Measurements from ENCODE around the gene GRM1. TPM values are rescaled to one million over a fixed set of nuclear protein-coding genes. Genes with fewer than 3 reads are reported as not detected.

Gene GRM1
- total and polyA plus RNA-seq, 2 donors (not counting 3 experiments of a cell fraction or from before 2014, with no cell fraction given): 0.07 TPM; not detected in 1

DNA sequence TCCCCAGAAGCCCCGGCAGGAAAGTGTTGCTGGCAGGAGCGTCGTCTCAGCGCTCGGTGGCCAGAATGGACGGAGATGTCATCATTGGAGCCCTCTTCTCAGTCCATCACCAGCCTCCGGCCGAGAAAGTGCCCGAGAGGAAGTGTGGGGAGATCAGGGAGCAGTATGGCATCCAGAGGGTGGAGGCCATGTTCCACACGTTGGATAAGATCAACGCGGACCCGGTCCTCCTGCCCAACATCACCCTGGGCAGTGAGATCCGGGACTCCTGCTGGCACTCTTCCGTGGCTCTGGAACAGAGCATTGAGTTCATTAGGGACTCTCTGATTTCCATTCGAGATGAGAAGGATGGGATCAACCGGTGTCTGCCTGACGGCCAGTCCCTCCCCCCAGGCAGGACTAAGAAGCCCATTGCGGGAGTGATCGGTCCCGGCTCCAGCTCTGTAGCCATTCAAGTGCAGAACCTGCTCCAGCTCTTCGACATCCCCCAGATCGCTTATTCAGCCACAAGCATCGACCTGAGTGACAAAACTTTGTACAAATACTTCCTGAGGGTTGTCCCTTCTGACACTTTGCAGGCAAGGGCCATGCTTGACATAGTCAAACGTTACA lies 817 bp downstream of the GRM1 start:
- DNase-seq (ENCODE audit: low read depth, low spot score): no peak
- CTCF ChIA-PET: interaction anchor here (1.3 to 2.1 kb wide), 2 partner anchors 12 to 671 kb away, joined by 3 to 8 read pairs; no protein-coding TSS in a partner anchor
- FAIRE-seq: no peak

More for the DNA sequence above, 817 bp downstream of the GRM1 start:
- Histone ChIP-seq H4K20me1 (replicated peaks; ENCODE audit: control insufficient read depth, extremely low read depth, insufficient read depth, low read length) (no peaks in the 10 kb centered on the region), H2AFZ (ENCODE audit: low read depth, low read length) (no peak overlapping the region), H3K9me1 (replicated peaks; ENCODE audit: control insufficient read depth, extremely low read depth, insufficient read depth, low read length) (no peaks in the 10 kb centered on the region), H3K9me3 (replicated peaks; ENCODE audit: control insufficient read depth, insufficient read depth, low read length) (no peaks in the 10 kb centered on the region), H3K4me2 (ENCODE audit: insufficient read depth, low read length) (no peak overlapping the region), H3K9ac (replicated peaks; ENCODE audit: extremely low read depth, insufficient read depth, low read length) (no peak overlapping the region), H3K79me2 (ENCODE audit: control insufficient read depth, insufficient read depth, low read length) (no peaks in the 10 kb centered on the region), H3K36me3 (ENCODE audit: control insufficient read depth in 2 of 2, extremely low read depth in 1 of 2, insufficient read depth in 2 of 2, low read length in 2 of 2) (no peaks in the 10 kb centered on the region), H3K27me3 (ENCODE audit: control insufficient read depth in 2 of 2, insufficient read depth in 2 of 2, low read length in 2 of 2) (peaks cover 19 to 20% of the 10 kb centered on the region in 2 experiments), H3K4me1 (ENCODE audit: control insufficient read depth, extremely low read depth, insufficient read depth, low read length) (no peaks in the 10 kb centered on the region), H3K27ac (ENCODE audit: insufficient read depth, low read depth, low read length) (no peak overlapping the region), H3K4me3 (replicated peaks in 1 of 3; ENCODE audit: insufficient read depth in 1 of 3, low read depth in 1 of 3, low read length in 3 of 3) (no peak overlapping the region)
- TF ChIP-seq MYC (IDR thresholded peaks at IDR 0.05; ENCODE audit: low read depth, low read length) (no peak), POLR2AphosphoS5 (IDR thresholded peaks at IDR 0.05; ENCODE audit: insufficient read depth, low read depth, low read length) (no peak), EZH2 (IDR thresholded peaks at IDR 0.05; ENCODE audit: borderline replicate concordance, low read depth, low read length, severe bottlenecking) (no peak), JUN (IDR thresholded peaks at IDR 0.05; ENCODE audit: borderline replicate concordance, insufficient read depth, insufficient read length, low read depth) (no peak), FOS (IDR thresholded peaks at IDR 0.05; ENCODE audit: borderline replicate concordance, insufficient read depth, low read length) (no peak), POLR2A (IDR thresholded peaks at IDR 0.05; ENCODE audit: low read depth, low read length) (no peak), GATA2 (IDR thresholded peaks at IDR 0.05; ENCODE audit: insufficient read depth, insufficient read length, low read depth, low read length) (no peak)
- TF ChIP-seq, protein P1, sequence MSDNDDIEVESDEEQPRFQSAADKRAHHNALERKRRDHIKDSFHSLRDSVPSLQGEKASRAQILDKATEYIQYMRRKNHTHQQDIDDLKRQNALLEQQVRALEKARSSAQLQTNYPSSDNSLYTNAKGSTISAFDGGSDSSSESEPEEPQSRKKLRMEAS (IDR thresholded peaks at IDR 0.05; ENCODE audit: insufficient read depth, insufficient read length): no peak
- TF ChIP-seq, protein P2, sequence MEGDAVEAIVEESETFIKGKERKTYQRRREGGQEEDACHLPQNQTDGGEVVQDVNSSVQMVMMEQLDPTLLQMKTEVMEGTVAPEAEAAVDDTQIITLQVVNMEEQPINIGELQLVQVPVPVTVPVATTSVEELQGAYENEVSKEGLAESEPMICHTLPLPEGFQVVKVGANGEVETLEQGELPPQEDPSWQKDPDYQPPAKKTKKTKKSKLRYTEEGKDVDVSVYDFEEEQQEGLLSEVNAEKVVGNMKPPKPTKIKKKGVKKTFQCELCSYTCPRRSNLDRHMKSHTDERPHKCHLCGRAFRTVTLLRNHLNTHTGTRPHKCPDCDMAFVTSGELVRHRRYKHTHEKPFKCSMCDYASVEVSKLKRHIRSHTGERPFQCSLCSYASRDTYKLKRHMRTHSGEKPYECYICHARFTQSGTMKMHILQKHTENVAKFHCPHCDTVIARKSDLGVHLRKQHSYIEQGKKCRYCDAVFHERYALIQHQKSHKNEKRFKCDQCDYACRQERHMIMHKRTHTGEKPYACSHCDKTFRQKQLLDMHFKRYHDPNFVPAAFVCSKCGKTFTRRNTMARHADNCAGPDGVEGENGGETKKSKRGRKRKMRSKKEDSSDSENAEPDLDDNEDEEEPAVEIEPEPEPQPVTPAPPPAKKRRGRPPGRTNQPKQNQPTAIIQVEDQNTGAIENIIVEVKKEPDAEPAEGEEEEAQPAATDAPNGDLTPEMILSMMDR (IDR thresholded peaks at IDR 0.05; ENCODE audit: extremely low read depth in 1 of 2, insufficient read depth in 1 of 2, low read depth in 1 of 2, low read length in 2 of 2): no peak
- POLR2A ChIA-PET: no interaction called here
- dilution Hi-C loops (cut with MboI; ENCODE audit: extremely low pct_ligation_motif_present, low sequenced_read_pairs): no loop called here
- no TSS peak for BruUV-seq (replicated peaks)
- intact Hi-C loops (cut with micrococcal nuclease): loop anchor here (2.0 kb wide), 1 partner anchor 65 kb away; the partner anchor contains the start of gene SHPRH

Data from endothelial cell of umbilical vein (primary cell).